ENCODE data around the gene HHATL.

HHATL gene

GRCh38 chr3:42712344-42712648 lies 9.7 kb upstream of the HHATL start:
- no peak for DNase-seq

GRCh38 chr3:42711491-42712343 lies 9.1 kb upstream of the HHATL start:
- DNase-seq: no peak

GRCh38 chr3:42710323-42711021 lies 7.9 kb upstream of the HHATL start:
- DNase-seq: no peak

GRCh38 chr3:42709621-42710020 lies 7.0 kb upstream of the HHATL start:
- DNase-seq: no peak

- DNase-seq: no peak
Observed at GRCh38 chr3:42708611-42709151, 6.1 kb upstream of the HHATL start.

GRCh38 chr3:42707620-42708355 lies 5.2 kb upstream of the HHATL start:
- no peak for DNase-seq

- DNase-seq: no peak
Observed at GRCh38 chr3:42706721-42707619, 4.4 kb upstream of the HHATL start.

GRCh38 chr3:42705962-42706585 lies 3.5 kb upstream of the HHATL start:
- DNase-seq: no peak

- no peak for DNase-seq
Observed at GRCh38 chr3:42705058-42705767, 2.6 kb upstream of the HHATL start.

GRCh38 chr3:42704136-42704841 lies 1.7 kb upstream of the HHATL start:
- DNase-seq: no peak

GRCh38 chr3:42703695-42704025 lies 1.1 kb upstream of the HHATL start:
- no peak for DNase-seq

GRCh38 chr3:42702982-42703694 lies 540 bp upstream of the HHATL start:
- DNase-seq: no peak

GRCh38 chr3:42701371-42702065 lies 1.1 kb downstream of the HHATL start:
- DNase-seq: peak; percentile 59 to 67

- DNase-seq: no peak
Observed at GRCh38 chr3:42700366-42701288, 2.0 kb downstream of the HHATL start.

- no peak for DNase-seq
Observed at GRCh38 chr3:42699511-42699971, 3.1 kb downstream of the HHATL start.

- no peak for DNase-seq
Observed at GRCh38 chr3:42698911-42699230, 3.7 kb downstream of the HHATL start.

- no peak for DNase-seq
Observed at GRCh38 chr3:42698216-42698910, 4.2 kb downstream of the HHATL start.

Measured in stimulated activated CD4-positive, alpha-beta T cell treated with anti-CD3 and anti-CD28 coated beads, Interleukin-2, amount 100 ng/mL, for 24 hours (primary cell).